Endothelial cell of umbilical vein (primary cell): ENCODE data around the gene PLD6. TPM values are rescaled to one million over a fixed set of nuclear protein-coding genes. Genes with fewer than 3 reads are reported as not detected.
A peak's percentile ranks its signal among the peaks of the same experiment; 100 is the strongest.

Source experiments
- BruUV-seq: library from RNA; stranded (reverse); fragments of 400-500 nt; replicated peaks from 2 replicates; lab custom pipeline; 2021; lab: Mats Ljungman, UMichigan
- CTCF ChIA-PET: fragments of 300-600, 350-600 bp; sonication (Branson Sonifier 250); formaldehyde crosslinking; loops from one replicate; lab custom pipeline; 2021; ENCODE audit warnings: antibody characterized with exemption, inconsistent platforms; lab: Charles Lee
- POLR2A ChIA-PET: fragments of 300-600, 350-600 bp; sonication (Branson Sonifier 250); formaldehyde crosslinking; loops from one replicate; lab custom pipeline; 2021; ENCODE audit warnings: antibody characterized with exemption, inconsistent platforms; lab: Charles Lee
- DNase-seq: peaks from one replicate; pipeline ENCODE4 v3.0.0-alpha.2; 2011; ENCODE audit warnings: low read depth, low spot score
- FAIRE-seq: peaks from 2 replicates; lab custom pipeline; 2011; peaks lifted over from hg19 to GRCh38; lab: Jason Lieb, UNC
- H2AFZ ChIP-seq: 2 replicates; pipeline ENCODE4 v1.6.0; 2012; ENCODE audit warnings: low read depth, low read length, control low read depth, inconsistent platforms
- H3K27ac ChIP-seq: 2 replicates; pipeline ENCODE4 v1.5.1; 2011; ENCODE audit warnings: low read depth, mild to moderate bottlenecking, control low read depth, low read length, moderate library complexity; ENCODE audit not compliant: insufficient read depth
- H3K27me3 ChIP-seq, 2 experiments: 2 replicates each; pipeline versions ENCODE4 v1.6.0 to v1.6.1; 2011; ENCODE audit warnings: low read length in 2 of 2, mixed read lengths in 1 of 2; ENCODE audit not compliant: control insufficient read depth in 2 of 2, insufficient read depth in 2 of 2
- H3K36me3 ChIP-seq, 2 experiments: 2 replicates in 1 of 2; 3 replicates in 1 of 2; pipeline ENCODE4 v1.5.1; 2011; ENCODE audit warnings: low read length in 2 of 2, mild to moderate bottlenecking in 1 of 2, moderate library complexity in 1 of 2; ENCODE audit not compliant: control insufficient read depth in 2 of 2, insufficient read depth in 2 of 2; ENCODE audit errors: extremely low read depth in 1 of 2
- H3K4me1 ChIP-seq: 3 replicates; pipeline ENCODE4 v1.5.1; 2011; ENCODE audit warnings: mild to moderate bottlenecking, low read length; ENCODE audit not compliant: control insufficient read depth, insufficient read depth; ENCODE audit errors: extremely low read depth
- H3K4me2 ChIP-seq: 2 replicates; pipeline ENCODE4 v1.6.1; 2011; ENCODE audit warnings: low read length, control low read depth, mixed read lengths; ENCODE audit not compliant: insufficient read depth
- H3K4me3 ChIP-seq, 3 experiments: fragments of 200-600 bp in 1 of 3; sonication (generic), shearing (Covaris generic) in 1 of 3; replicated peaks in 1 of 3; 2 replicates each; pipeline ENCODE4 v1.5.1; 2011 to 2016; ENCODE audit warnings: control low read depth in 3 of 3, low read length in 3 of 3, mild to moderate bottlenecking in 2 of 3, inconsistent platforms in 1 of 3, low read depth in 1 of 3, moderate library complexity in 1 of 3; ENCODE audit not compliant: insufficient read depth in 1 of 3
- H3K79me2 ChIP-seq: 2 replicates; pipeline ENCODE4 v1.6.0; 2012; ENCODE audit warnings: low read length, inconsistent platforms; ENCODE audit not compliant: control insufficient read depth, insufficient read depth
- H3K9ac ChIP-seq: replicated peaks from 2 replicates; pipeline ENCODE3; 2011; ENCODE audit warnings: low read length, control low read depth; ENCODE audit not compliant: insufficient read depth; ENCODE audit errors: extremely low read depth
- H3K9me1 ChIP-seq: replicated peaks from 3 replicates; pipeline ENCODE4 v1.6.0; 2011; ENCODE audit warnings: mild to moderate bottlenecking, low read length; ENCODE audit not compliant: control insufficient read depth, insufficient read depth; ENCODE audit errors: extremely low read depth
- H3K9me3 ChIP-seq: replicated peaks from 2 replicates; pipeline ENCODE4 v1.5.1; 2012; ENCODE audit warnings: low read length, inconsistent platforms; ENCODE audit not compliant: control insufficient read depth, insufficient read depth
- H4K20me1 ChIP-seq: replicated peaks from 2 replicates; pipeline ENCODE3; 2011; ENCODE audit warnings: mild to moderate bottlenecking, low read length; ENCODE audit not compliant: control insufficient read depth, insufficient read depth; ENCODE audit errors: extremely low read depth
- CTCF ChIP-seq, 2 donors: IDR thresholded peaks; 1 replicate in 1 of 2; 2 replicates in 1 of 2; pipeline ENCODE4 v1.5.1; 2011; ENCODE audit warnings: low read length in 2 of 2, mild to moderate bottlenecking in 2 of 2, moderate library complexity in 2 of 2, control low read depth in 1 of 2, inconsistent platforms in 1 of 2, low read depth in 1 of 2; ENCODE audit not compliant: insufficient read depth in 1 of 2; ENCODE audit errors: extremely low read depth in 1 of 2
- EZH2 ChIP-seq: IDR thresholded peaks from 2 replicates; pipeline ENCODE4 v1.6.1; 2012; ENCODE audit warnings: borderline replicate concordance, low read depth, mild to moderate bottlenecking, moderate library complexity, low read length, inconsistent platforms; ENCODE audit not compliant: severe bottlenecking
- FOS ChIP-seq: IDR thresholded peaks from 2 replicates; pipeline ENCODE4 v1.6.1; 2011; ENCODE audit warnings: mild to moderate bottlenecking, low read length, moderate library complexity, borderline replicate concordance; ENCODE audit not compliant: insufficient read depth
- GATA2 ChIP-seq: IDR thresholded peaks from 2 replicates; pipeline ENCODE4 v1.7.0; 2011; ENCODE audit warnings: low read depth, mild to moderate bottlenecking, moderate library complexity, mixed read lengths, low read length; ENCODE audit not compliant: insufficient read length, insufficient read depth
- JUN ChIP-seq: IDR thresholded peaks from 2 replicates; pipeline ENCODE4 v1.6.1; 2011; ENCODE audit warnings: borderline replicate concordance, low read depth; ENCODE audit not compliant: insufficient read length, insufficient read depth
- MAX ChIP-seq: IDR thresholded peaks from 2 replicates; pipeline ENCODE4 v1.6.1; 2011; ENCODE audit not compliant: insufficient read depth, insufficient read length
- MYC ChIP-seq: IDR thresholded peaks from one replicate; pipeline ENCODE4 v1.6.1; 2011; ENCODE audit warnings: mild to moderate bottlenecking, low read depth, low read length
- POLR2A ChIP-seq: IDR thresholded peaks from 2 replicates; pipeline ENCODE4 v1.6.1; 2012; ENCODE audit warnings: low read depth, mild to moderate bottlenecking, control low read depth, low read length
- POLR2AphosphoS5 ChIP-seq: IDR thresholded peaks from 2 replicates; pipeline ENCODE4 v1.6.1; 2012; ENCODE audit warnings: low read depth, mild to moderate bottlenecking, control low read depth, low read length, moderate library complexity; ENCODE audit not compliant: insufficient read depth
- dilution Hi-C: fragments of 300-500 bp; cut with MboI; formaldehyde crosslinking; loops from one replicate; pipeline ENCODE4 v1.15.0; 2019; ENCODE audit warnings: low sequenced_read_pairs; ENCODE audit not compliant: extremely low pct_ligation_motif_present
- intact Hi-C: fragments of 100-400 bp; cut with micrococcal nuclease; formaldehyde crosslinking; loops from one replicate; pipeline ENCODE4 v1.10.0; 2022
- polyA plus RNA-seq, 4 experiments: library from polyadenylated mRNA; depleted of rRNA in 3 of 4; stranded (reverse) in 3 of 4; unstranded in 1 of 4; fragments of >200 nt; gene quantifications; 2 replicates each; pipeline versions ENCODE4 v1.2.1 to v1.2.3, GENCODE V29; 2011 to 2012; ENCODE audit warnings: missing spikeins in 1 of 4
- total RNA-seq: library from RNA; stranded (reverse); gene quantifications from 2 replicates; pipeline ENCODE4 v1.2.3, GENCODE V29; 2021

The PLD6 gene
- total and polyA plus RNA-seq, 2 donors (not counting 3 experiments of a cell fraction or from before 2014, with no cell fraction given), result 2.9 to 4.4 TPM

- dilution Hi-C loops, result no loop called here
- DNase-seq, result no peak
- intact Hi-C loops, result no loop called here
- no peaks in the 10 kb centered on the region for H3K79me2 ChIP-seq
- no peaks in the 10 kb centered on the region for H3K4me1 ChIP-seq
- CTCF ChIA-PET, result interaction anchor here (1.0 to 2.3 kb wide), 2 partner anchors 16 to 23 kb away, joined by 4 to 10 read pairs; no protein-coding TSS in a partner anchor
- no peak overlapping the region for H3K4me2 ChIP-seq
- no peaks in the 10 kb centered on the region for H3K27me3 ChIP-seq
- peaks cover 21 to 73% of the 10 kb centered on the region in 2 experiments for H3K36me3 ChIP-seq
- TF ChIP-seq MAX, result no peak
- TF ChIP-seq FOS, result no peak
- no peak for TF ChIP-seq CTCF (IDR thresholded peaks at IDR 0.05; ENCODE audit: extremely low read depth in 1 of 2, insufficient read depth in 1 of 2, low read depth in 1 of 2, low read length in 2 of 2)
- TF ChIP-seq EZH2, result no peak
- TF ChIP-seq JUN, result no peak
- TF ChIP-seq GATA2, result no peak
- no peak for TF ChIP-seq POLR2A
- TF ChIP-seq POLR2AphosphoS5, result no peak
- TF ChIP-seq MYC, result no peak
- H3K4me3 ChIP-seq, result no peak overlapping the region
- H3K9ac ChIP-seq, result no peak overlapping the region
- POLR2A ChIA-PET, result no interaction called here
- H3K9me3 ChIP-seq, result no peaks in the 10 kb centered on the region
- H2AFZ ChIP-seq, result no peak overlapping the region
- FAIRE-seq, result no peak
- TSS peak; percentile 9 for BruUV-seq
- no peak overlapping the region for H3K27ac ChIP-seq
- no peaks in the 10 kb centered on the region for H4K20me1 ChIP-seq
- H3K9me1 ChIP-seq, result no peaks in the 10 kb centered on the region
These were observed 41.5 kb downstream of the PLD6 start for GRCh38 chr17:17164676-17165075.
